ENCODE data around the gene ZNF180. TPM values are rescaled to one million over a fixed set of nuclear protein-coding genes. Genes with fewer than 3 reads are reported as not detected.

The ZNF180 gene
- total and polyA plus RNA-seq, 2 donors (not counting 3 experiments of a cell fraction or from before 2014, with no cell fraction given), result 2.1 to 8.6 TPM

DNA sequence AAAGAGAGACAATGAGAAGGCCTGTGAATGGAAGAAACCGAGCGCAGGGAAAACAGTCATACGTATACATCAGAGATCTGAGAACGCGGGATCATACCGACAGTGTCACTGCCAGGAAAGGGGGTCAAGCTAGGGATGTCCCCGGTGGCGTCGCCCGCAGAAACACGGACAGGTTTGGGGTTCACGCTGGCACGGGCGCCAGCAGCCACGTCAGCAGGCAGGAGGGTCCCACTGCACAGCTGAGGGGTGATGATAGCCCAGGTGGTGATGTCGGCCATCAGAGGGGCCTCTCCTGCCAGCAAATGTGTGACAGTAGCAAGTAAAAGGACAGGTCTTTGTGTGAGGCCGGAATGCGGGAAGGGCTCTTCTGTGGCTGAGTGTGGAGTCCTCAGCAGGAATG lies 48.6 kb downstream of the ZNF180 start:
- no peak for FAIRE-seq
- TF ChIP-seq, protein P1, sequence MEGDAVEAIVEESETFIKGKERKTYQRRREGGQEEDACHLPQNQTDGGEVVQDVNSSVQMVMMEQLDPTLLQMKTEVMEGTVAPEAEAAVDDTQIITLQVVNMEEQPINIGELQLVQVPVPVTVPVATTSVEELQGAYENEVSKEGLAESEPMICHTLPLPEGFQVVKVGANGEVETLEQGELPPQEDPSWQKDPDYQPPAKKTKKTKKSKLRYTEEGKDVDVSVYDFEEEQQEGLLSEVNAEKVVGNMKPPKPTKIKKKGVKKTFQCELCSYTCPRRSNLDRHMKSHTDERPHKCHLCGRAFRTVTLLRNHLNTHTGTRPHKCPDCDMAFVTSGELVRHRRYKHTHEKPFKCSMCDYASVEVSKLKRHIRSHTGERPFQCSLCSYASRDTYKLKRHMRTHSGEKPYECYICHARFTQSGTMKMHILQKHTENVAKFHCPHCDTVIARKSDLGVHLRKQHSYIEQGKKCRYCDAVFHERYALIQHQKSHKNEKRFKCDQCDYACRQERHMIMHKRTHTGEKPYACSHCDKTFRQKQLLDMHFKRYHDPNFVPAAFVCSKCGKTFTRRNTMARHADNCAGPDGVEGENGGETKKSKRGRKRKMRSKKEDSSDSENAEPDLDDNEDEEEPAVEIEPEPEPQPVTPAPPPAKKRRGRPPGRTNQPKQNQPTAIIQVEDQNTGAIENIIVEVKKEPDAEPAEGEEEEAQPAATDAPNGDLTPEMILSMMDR (IDR thresholded peaks at IDR 0.05; ENCODE audit: extremely low read depth in 1 of 2, insufficient read depth in 1 of 2, low read depth in 1 of 2, low read length in 2 of 2), result no peak
- no peak for TF ChIP-seq POLR2AphosphoS5 (IDR thresholded peaks at IDR 0.05; ENCODE audit: insufficient read depth, low read depth, low read length)
- TF ChIP-seq MYC (IDR thresholded peaks at IDR 0.05; ENCODE audit: low read depth, low read length), result no peak
- TF ChIP-seq, protein P2, sequence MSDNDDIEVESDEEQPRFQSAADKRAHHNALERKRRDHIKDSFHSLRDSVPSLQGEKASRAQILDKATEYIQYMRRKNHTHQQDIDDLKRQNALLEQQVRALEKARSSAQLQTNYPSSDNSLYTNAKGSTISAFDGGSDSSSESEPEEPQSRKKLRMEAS (IDR thresholded peaks at IDR 0.05; ENCODE audit: insufficient read depth, insufficient read length), result no peak
- no peak for TF ChIP-seq FOS (IDR thresholded peaks at IDR 0.05; ENCODE audit: borderline replicate concordance, insufficient read depth, low read length)

More for the DNA sequence above, 48.6 kb downstream of the ZNF180 start:
- intact Hi-C loops (cut with micrococcal nuclease), result no loop called here
- Histone ChIP-seq H3K9me3 (replicated peaks; ENCODE audit: control insufficient read depth, insufficient read depth, low read length) (no peaks in the 10 kb centered on the region), H3K4me3 (replicated peaks in 1 of 3; ENCODE audit: insufficient read depth in 1 of 3, low read depth in 1 of 3, low read length in 3 of 3) (no peak overlapping the region), H3K79me2 (ENCODE audit: control insufficient read depth, insufficient read depth, low read length) (no peaks in the 10 kb centered on the region), H3K27me3 (ENCODE audit: control insufficient read depth in 2 of 2, insufficient read depth in 2 of 2, low read length in 2 of 2) (no peaks in the 10 kb centered on the region), H3K9me1 (replicated peaks; ENCODE audit: control insufficient read depth, extremely low read depth, insufficient read depth, low read length) (no peaks in the 10 kb centered on the region), H2AFZ (ENCODE audit: low read depth, low read length) (no peak overlapping the region), H3K27ac (ENCODE audit: insufficient read depth, low read depth, low read length) (no peak overlapping the region), H3K4me2 (ENCODE audit: insufficient read depth, low read length) (no peak overlapping the region), H3K36me3 (ENCODE audit: control insufficient read depth in 2 of 2, extremely low read depth in 1 of 2, insufficient read depth in 2 of 2, low read length in 2 of 2) (no peaks in the 10 kb centered on the region), H4K20me1 (replicated peaks; ENCODE audit: control insufficient read depth, extremely low read depth, insufficient read depth, low read length) (no peaks in the 10 kb centered on the region), H3K9ac (replicated peaks; ENCODE audit: extremely low read depth, insufficient read depth, low read length) (no peak overlapping the region), H3K4me1 (ENCODE audit: control insufficient read depth, extremely low read depth, insufficient read depth, low read length) (peaks cover 6% of the 10 kb centered on the region)
- no peak for DNase-seq (ENCODE audit: low read depth, low spot score)
- ChIA-PET POLR2A (interaction anchor here (0.6 kb wide), 1 partner anchor 23 kb away, joined by 3 read pairs; no protein-coding TSS in a partner anchor), CTCF (no interaction called here)
- dilution Hi-C loops (cut with MboI; ENCODE audit: extremely low pct_ligation_motif_present, low sequenced_read_pairs), result no loop called here
- BruUV-seq (replicated peaks), result no TSS peak

Data from endothelial cell of umbilical vein (primary cell).